GM12801 (cell line): ENCODE data around the gene PTGER1.

Source experiments
- CTCF ChIP-seq: IDR thresholded peaks from one replicate; pipeline ENCODE4 v1.5.1; 2011; ENCODE audit warnings: control low read depth; ENCODE audit not compliant: insufficient read length; ENCODE audit errors: extremely low read depth

The PTGER1 gene

GRCh38 chr19:14516048-14516534 lies 40.9 kb upstream of the PTGER1 start:
- no peak for TF ChIP-seq CTCF

GRCh38 chr19:14515501-14516047 lies 40.4 kb upstream of the PTGER1 start:
- no peak for TF ChIP-seq CTCF

DNA sequence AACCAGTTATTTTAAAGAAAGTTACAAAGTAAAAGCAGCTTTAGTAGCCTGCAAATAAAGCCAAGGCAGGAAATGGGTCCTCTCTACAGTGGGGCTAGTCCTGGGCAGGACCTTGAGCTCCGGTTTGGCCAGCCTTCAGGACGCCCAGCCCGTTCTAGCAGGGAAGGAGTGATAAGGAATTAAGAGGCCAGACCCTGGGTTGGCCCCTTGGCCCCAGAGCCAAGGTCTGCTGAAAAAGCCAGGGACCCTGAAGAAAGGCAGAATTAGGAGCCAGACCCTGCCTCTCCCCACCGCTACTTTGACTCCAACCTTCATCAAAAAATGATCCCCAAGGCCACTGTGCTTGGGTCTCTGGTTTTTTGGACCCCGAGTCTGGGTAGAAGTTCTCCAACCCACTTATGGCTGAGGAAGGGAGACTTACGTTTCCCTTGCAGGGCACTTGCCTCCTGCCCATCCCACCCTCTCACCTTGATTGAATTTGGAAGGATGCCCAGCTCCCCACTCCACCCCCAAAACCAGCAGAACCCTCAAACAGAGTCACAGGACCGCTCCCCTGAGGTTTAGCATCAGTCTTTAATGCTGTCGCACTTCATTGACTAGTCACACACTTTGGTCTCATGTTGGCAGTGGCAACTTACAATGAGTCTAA lies 39.2 kb upstream of the PTGER1 start:
- TF ChIP-seq CTCF = no peak

DNA sequence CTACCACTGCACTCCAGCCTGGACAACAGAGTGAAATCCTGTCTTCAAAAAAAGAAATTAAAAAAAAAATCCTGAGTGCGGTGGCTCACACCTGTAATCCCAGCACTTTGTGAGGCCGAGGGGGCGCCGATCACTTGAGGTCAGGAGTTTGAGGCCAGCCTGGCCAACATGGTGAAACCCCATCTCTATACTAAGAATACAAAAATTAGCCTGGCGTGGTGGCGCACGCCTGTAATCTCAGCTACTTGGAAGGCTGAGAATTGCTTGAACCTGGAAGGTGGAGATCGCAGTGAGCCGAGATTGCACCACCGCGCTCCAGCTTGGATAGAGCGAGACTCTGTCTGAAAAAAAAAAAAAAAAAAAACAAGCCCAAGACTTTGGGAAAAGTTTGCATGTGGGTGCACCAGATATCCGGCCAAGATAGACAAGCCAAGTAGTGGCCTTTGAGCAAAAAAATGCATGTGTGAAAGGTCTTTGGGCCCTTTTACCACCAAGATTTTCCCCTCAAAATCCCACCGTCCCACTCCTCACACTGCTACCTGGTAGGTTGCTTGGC lies 37.3 kb upstream of the PTGER1 start:
- TF ChIP-seq CTCF = no peak

DNA sequence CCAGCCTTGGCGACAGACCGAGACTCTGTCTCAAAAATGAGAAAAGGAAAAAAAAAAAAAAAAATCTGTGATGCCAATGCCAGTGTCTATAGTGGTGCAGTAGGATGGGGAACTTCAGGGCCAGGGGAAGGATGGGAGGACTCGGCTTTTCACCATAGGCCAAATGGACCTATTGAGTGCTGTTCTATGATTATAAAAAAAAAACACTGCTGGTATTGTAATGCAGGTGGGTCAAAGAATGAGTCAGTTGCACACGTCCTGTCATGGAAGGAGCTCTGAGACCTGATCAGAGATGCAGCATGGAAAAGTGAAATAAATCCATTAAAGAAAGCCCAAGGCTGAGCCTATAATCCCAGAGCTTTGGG lies 36.1 kb upstream of the PTGER1 start:
- TF ChIP-seq CTCF = no peak

DNA sequence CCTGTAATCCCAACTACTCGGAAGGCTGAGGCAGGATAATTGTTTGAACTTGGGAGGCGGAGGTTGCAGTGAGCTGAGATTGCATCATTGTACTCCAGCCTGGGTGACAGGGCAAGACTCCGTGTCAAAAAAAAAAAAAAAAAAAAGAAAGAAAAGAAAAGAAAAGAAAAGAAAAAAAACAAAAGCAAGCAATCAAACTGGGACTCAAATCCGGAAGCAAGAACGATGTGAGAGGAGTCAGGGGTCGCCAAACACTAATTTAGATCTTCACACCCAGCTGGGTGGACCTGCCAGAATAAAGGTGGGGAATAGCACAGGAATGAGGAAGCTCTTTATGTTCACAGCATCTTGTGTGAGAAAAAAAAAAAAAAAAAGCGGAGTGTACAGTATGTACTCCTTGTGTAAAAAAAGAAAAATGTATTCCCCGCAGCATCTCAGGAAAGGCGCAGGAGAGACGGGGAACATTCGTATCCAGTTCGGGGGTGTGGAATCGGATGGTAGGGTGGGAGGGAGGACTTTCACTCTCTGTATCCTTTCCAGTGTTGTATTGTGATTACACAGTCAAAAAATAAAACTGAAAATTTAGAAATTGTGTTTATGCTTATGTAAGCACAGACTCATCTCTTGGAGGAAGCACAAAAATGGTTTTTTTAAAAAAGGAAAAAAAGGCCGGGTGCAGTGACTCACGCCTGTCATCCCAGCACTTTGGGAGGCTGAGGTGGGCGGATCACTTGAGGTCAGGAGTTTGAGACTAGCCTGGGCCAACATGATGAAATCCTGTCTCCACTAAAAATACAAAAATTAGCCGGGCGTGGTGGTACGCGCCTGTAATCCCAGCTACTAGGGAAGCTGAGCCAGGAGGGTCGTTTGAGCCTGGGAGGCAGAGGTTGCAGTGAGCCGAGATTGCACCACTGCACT lies 35.4 kb upstream of the PTGER1 start:
- no peak for TF ChIP-seq CTCF
